Measurements from ENCODE around the gene MAP3K3.

The MAP3K3 gene

GRCh38 chr17:63600569-63601438, 21.4 kb upstream of the MAP3K3 start, which contains the start of gene TACO1:
TSS of gene TACO1 (plus strand) at chr17:63600895. CDS start at chr17:63601084, 189 bp downstream.
- ChIA-PET POLR2A (interaction anchor here (1.3 to 3.1 kb wide), 4 partner anchors 11 to 50 kb away, joined by 3 to 27 read pairs (median 13); partner anchors contain the start of genes DCAF7 and MAP3K3), CTCF (interaction anchor here (0.7 to 6.4 kb wide), 5 partner anchors 10 to 175 kb away, joined by 3 to 64 read pairs (median 9); no protein-coding TSS in a partner anchor)
- Histone ChIP-seq H3K4me3 (ENCODE audit: low read depth, low read length) (peak within 1 kb of the TSS; percentile 92), H3K4me1 (ENCODE audit: control insufficient read depth, insufficient read depth, low read length) (no peaks in the 10 kb centered on the region), H3K27ac (ENCODE audit: extremely low read depth, low read depth, low read length) (peak within 1 kb of the TSS; percentile 75), H3K36me3 (ENCODE audit: control insufficient read depth in 2 of 2, insufficient read depth in 1 of 2, low read length in 2 of 2) (peaks cover 30 to 33% of the 10 kb centered on the region in 2 experiments), H3K9me3 (ENCODE audit: control insufficient read depth, insufficient read depth, low read depth, low read length) (no peaks in the 10 kb centered on the region)
- TF ChIP-seq ZSCAN5A (tag by site-specific recombination; IDR thresholded peaks at IDR 0.05) (peak; percentile 93), ZNF394 (tag by site-specific recombination; IDR thresholded peaks at IDR 0.05; ENCODE audit: borderline replicate concordance) (peak; percentile 79), ZNF777 (tag by site-specific recombination; IDR thresholded peaks at IDR 0.05; ENCODE audit: borderline replicate concordance) (peak; percentile 75; the same call in 1 of the 2 replicates), ZNF155 (tag by site-specific recombination; IDR thresholded peaks at IDR 0.05) (no peak), ZNF148 (tag by site-specific recombination; IDR thresholded peaks at IDR 0.05; ENCODE audit: borderline replicate concordance) (peak; percentile 85; the same call in 1 of the 2 replicates), SP2 (tag by site-specific recombination; IDR thresholded peaks at IDR 0.05) (peak; percentile 69), ZNF354C (tag by site-specific recombination; IDR thresholded peaks at IDR 0.05; ENCODE audit: borderline replicate concordance, low read depth) (no peak), ZNF404 (tag by site-specific recombination; IDR thresholded peaks at IDR 0.05) (no peak), ZNF529 (tag by site-specific recombination; IDR thresholded peaks at IDR 0.05; ENCODE audit: insufficient replicate concordance) (no peak), ZNF121 (tag by site-specific recombination; IDR thresholded peaks at IDR 0.05) (0 out of 2 replicates have a peak, but pooled peaks have one; percentile 25), ZNF138 (tag by site-specific recombination; IDR thresholded peaks at IDR 0.05; ENCODE audit: borderline replicate concordance) (0 out of 2 replicates have a peak, but pooled peaks have one; percentile 34), ZNF211 (tag by site-specific recombination; IDR thresholded peaks at IDR 0.05; ENCODE audit: low read depth) (no peak), ZNF626 (tag by site-specific recombination; IDR thresholded peaks at IDR 0.05) (no peak), ZNF747 (tag by site-specific recombination; IDR thresholded peaks at IDR 0.05) (no peak), SETDB1 (IDR thresholded peaks at IDR 0.05; ENCODE audit: insufficient read length, low read length) (no peak), ZNF580 (tag by site-specific recombination; IDR thresholded peaks at IDR 0.05) (peak; percentile 95), ZNF239 (tag by site-specific recombination; IDR thresholded peaks at IDR 0.05) (peak; percentile 78; the same call in 1 of the 2 replicates), ZNF621 (tag by site-specific recombination; IDR thresholded peaks at IDR 0.05) (no peak), KLF7 (tag by site-specific recombination; IDR thresholded peaks at IDR 0.05; ENCODE audit: borderline replicate concordance) (peak; percentile 57; the same call in 1 of the 2 replicates), ZSCAN18 (tag by site-specific recombination; IDR thresholded peaks at IDR 0.05) (peak; percentile 60; the same call in 1 of the 2 replicates), ZFP69B (tag by site-specific recombination; IDR thresholded peaks at IDR 0.05) (peak; percentile 85), ZNF677 (tag by site-specific recombination; IDR thresholded peaks at IDR 0.05) (0 out of 2 replicates have a peak, but pooled peaks have one; percentile 51), ZFP3 (tag by site-specific recombination; IDR thresholded peaks at IDR 0.05; ENCODE audit: low read depth) (peak; percentile 12; the same call in 1 of the 2 replicates), ZNF266 (tag by site-specific recombination; IDR thresholded peaks at IDR 0.05; ENCODE audit: low read depth) (0 out of 2 replicates have a peak, but pooled peaks have one; percentile 10), ZNF791 (tag by site-specific recombination; IDR thresholded peaks at IDR 0.05) (no peak), ZNF16 (tag by site-specific recombination; IDR thresholded peaks at IDR 0.05; ENCODE audit: low read depth) (no peak), ZNF10 (tag by site-specific recombination; IDR thresholded peaks at IDR 0.05) (peak; percentile 56; the same call in 1 of the 2 replicates)
- TF ChIP-seq, protein P1, sequence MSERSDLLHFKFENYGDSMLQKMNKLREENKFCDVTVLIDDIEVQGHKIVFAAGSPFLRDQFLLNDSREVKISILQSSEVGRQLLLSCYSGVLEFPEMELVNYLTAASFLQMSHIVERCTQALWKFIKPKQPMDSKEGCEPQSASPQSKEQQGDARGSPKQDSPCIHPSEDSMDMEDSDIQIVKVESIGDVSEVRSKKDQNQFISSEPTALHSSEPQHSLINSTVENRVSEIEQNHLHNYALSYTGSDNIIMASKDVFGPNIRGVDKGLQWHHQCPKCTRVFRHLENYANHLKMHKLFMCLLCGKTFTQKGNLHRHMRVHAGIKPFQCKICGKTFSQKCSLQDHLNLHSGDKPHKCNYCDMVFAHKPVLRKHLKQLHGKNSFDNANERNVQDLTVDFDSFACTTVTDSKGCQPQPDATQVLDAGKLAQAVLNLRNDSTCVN (tag by site-specific recombination; optimal IDR thresholded peaks at IDR 0.05): peak; percentile 55

All from HEK293 (cell line).